ENCODE results near the gene PRR23C. TPM values are rescaled to one million over a fixed set of nuclear protein-coding genes. Genes with fewer than 3 reads are reported as not detected.

The PRR23C gene
- total RNA-seq, 2 donors from 2014 or later, result 0.23 TPM; not detected in 1

- Histone ChIP-seq H3K36me3 (no peaks in the 10 kb centered on the region), H3K4me1 (replicated peaks) (no peaks in the 10 kb centered on the region), H3K27me3 (replicated peaks; ENCODE audit: insufficient read depth) (no peaks in the 10 kb centered on the region), H3K4me3 (no peak overlapping the region), H3K9me3 (no peaks in the 10 kb centered on the region), H3K27ac (no peak overlapping the region)
- TF ChIP-seq CTCF (IDR thresholded peaks at IDR 0.05) (no peak), POLR2A (IDR thresholded peaks at IDR 0.05) (no peak), POLR2AphosphoS5 (IDR thresholded peaks at IDR 0.05) (no peak)
- DNase-seq (ENCODE audit: low spot score), result no peak
- intact Hi-C loops (cut with DNase I), result no loop called here
Observed at GRCh38 chr3:139084176-139084575, 39.5 kb upstream of the PRR23C start.

- TF ChIP-seq POLR2AphosphoS5 (IDR thresholded peaks at IDR 0.05) (no peak), POLR2A (IDR thresholded peaks at IDR 0.05) (no peak), CTCF (IDR thresholded peaks at IDR 0.05) (no peak)
- DNase-seq (ENCODE audit: low spot score), result no peak
- H3K36me3 ChIP-seq, result no peaks in the 10 kb centered on the region
- H3K4me3 ChIP-seq, result no peak overlapping the region
- 88% methylated on average over 2 of the region's 2 CpGs for WGBS
- intact Hi-C loops (cut with DNase I), result no loop called here
- H3K9me3 ChIP-seq, result no peaks in the 10 kb centered on the region
- H3K27me3 ChIP-seq (replicated peaks; ENCODE audit: insufficient read depth), result no peaks in the 10 kb centered on the region
- no peaks in the 10 kb centered on the region for H3K4me1 ChIP-seq (replicated peaks)
- H3K27ac ChIP-seq, result no peak overlapping the region
Observed at GRCh38 chr3:139074565-139075115, 29.9 kb upstream of the PRR23C start.

GRCh38 chr3:139062918-139063317, 18.2 kb upstream of the PRR23C start:
- no peaks in the 10 kb centered on the region for H3K27me3 ChIP-seq (replicated peaks; ENCODE audit: insufficient read depth)
- no peak overlapping the region for H3K27ac ChIP-seq
- no peak for TF ChIP-seq CTCF (IDR thresholded peaks at IDR 0.05)
- TF ChIP-seq POLR2A (IDR thresholded peaks at IDR 0.05), result no peak
- no peak for TF ChIP-seq POLR2AphosphoS5 (IDR thresholded peaks at IDR 0.05)
- 33% methylated on average over 1 of the region's 1 CpG for WGBS
- H3K4me1 ChIP-seq (replicated peaks), result no peaks in the 10 kb centered on the region
- intact Hi-C loops (cut with DNase I), result no loop called here
- no peaks in the 10 kb centered on the region for H3K9me3 ChIP-seq
- no peak overlapping the region for H3K4me3 ChIP-seq
- no peaks in the 10 kb centered on the region for H3K36me3 ChIP-seq
- DNase-seq (ENCODE audit: low spot score), result no peak

- TF ChIP-seq POLR2AphosphoS5 (IDR thresholded peaks at IDR 0.05), result no peak
- no peak for TF ChIP-seq CTCF (IDR thresholded peaks at IDR 0.05)
- no peak for TF ChIP-seq POLR2A (IDR thresholded peaks at IDR 0.05)
- no peak for DNase-seq (ENCODE audit: low spot score)
- no peaks in the 10 kb centered on the region for H3K9me3 ChIP-seq
- no peak overlapping the region for H3K27ac ChIP-seq
- no peaks in the 10 kb centered on the region for H3K27me3 ChIP-seq (replicated peaks; ENCODE audit: insufficient read depth)
- no peaks in the 10 kb centered on the region for H3K4me1 ChIP-seq (replicated peaks)
- intact Hi-C loops (cut with DNase I), result no loop called here
- no peak overlapping the region for H3K4me3 ChIP-seq
- no peaks in the 10 kb centered on the region for H3K36me3 ChIP-seq
- 93% methylated on average over 2 of the region's 2 CpGs for WGBS
Observed at GRCh38 chr3:139052802-139053600, 8.3 kb upstream of the PRR23C start.

Measured in prostate gland (tissue), 2 donors.